Esophagus squamous epithelium (tissue), 4 donors: Measurements from ENCODE around the gene ARHGEF37.

Experiments
- POLR2A ChIP-seq, 4 donors: fragments of 450-650 bp; IDR thresholded peaks; one replicate each; pipeline ENCODE4 v1.6.1; 2017; ENCODE audit warnings: antibody characterized with exemption in 4 of 4, mild to moderate bottlenecking in 4 of 4, moderate library complexity in 3 of 4
- TF ChIP-seq, protein P1 (sequence below), 6 experiments: fragments of 450-650 bp in 4 of 6; fragments of 200-600 bp in 2 of 6; sonication (generic) in 2 of 6; IDR thresholded peaks; one replicate each; pipeline ENCODE4 v1.5.1; 2016 to 2019; ENCODE audit warnings: antibody characterized with exemption in 6 of 6, mild to moderate bottlenecking in 4 of 6, moderate library complexity in 4 of 6

DNA sequence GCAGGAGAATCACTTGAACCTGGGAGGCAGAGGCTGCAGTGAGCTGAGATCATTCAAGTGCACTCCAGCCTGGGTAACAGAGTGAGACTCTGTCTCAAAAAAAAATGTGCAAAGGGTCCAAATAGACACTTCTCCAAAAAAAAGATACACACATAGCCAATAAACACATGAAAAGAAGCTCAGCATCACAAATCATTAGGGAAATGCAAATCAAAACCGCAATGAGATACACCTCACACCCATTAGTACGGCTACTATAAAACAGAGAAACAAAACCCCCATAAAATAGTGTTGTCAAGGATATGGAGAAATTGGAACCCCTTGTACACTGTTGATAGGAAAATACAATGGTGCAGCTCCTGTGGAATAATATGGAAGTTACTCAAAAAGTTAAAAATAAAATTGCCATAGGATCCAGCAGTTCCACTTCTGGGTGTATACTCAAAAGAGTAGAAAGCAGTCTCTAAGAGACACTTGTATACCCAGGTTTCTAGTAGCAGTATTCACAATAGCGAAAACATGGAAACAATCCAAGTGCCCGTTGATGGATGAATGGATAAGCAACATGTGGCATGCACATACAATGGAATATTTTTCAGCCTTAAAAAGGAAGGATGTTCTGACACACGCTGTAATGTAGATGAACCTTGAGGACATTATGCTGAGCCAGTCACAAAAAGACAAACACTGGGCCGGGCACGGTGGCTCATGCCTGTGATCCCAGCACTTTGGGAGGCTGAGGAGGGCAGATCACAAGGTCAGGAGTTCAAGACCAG, 91.6 kb downstream of the ARHGEF37 start:
- TF ChIP-seq POLR2A (IDR thresholded peaks at IDR 0.05), result no peak
- TF ChIP-seq, protein P1, sequence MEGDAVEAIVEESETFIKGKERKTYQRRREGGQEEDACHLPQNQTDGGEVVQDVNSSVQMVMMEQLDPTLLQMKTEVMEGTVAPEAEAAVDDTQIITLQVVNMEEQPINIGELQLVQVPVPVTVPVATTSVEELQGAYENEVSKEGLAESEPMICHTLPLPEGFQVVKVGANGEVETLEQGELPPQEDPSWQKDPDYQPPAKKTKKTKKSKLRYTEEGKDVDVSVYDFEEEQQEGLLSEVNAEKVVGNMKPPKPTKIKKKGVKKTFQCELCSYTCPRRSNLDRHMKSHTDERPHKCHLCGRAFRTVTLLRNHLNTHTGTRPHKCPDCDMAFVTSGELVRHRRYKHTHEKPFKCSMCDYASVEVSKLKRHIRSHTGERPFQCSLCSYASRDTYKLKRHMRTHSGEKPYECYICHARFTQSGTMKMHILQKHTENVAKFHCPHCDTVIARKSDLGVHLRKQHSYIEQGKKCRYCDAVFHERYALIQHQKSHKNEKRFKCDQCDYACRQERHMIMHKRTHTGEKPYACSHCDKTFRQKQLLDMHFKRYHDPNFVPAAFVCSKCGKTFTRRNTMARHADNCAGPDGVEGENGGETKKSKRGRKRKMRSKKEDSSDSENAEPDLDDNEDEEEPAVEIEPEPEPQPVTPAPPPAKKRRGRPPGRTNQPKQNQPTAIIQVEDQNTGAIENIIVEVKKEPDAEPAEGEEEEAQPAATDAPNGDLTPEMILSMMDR (IDR thresholded peaks at IDR 0.05), result no peak
